Spleen (tissue), 11 donors: ENCODE data around the gene TLR4. TPM values are rescaled to one million over a fixed set of nuclear protein-coding genes. Genes with fewer than 3 reads are reported as not detected.

Source experiments
- DNase-seq: peaks from one replicate; pipeline ENCODE4 v3.0.0-alpha.2; 2020
- H3K27ac ChIP-seq, 8 donors: fragments of 200-600 bp; sonication (generic) in 7 of 8; 1 replicate in 4 of 8; 2 replicates in 4 of 8; pipeline versions ENCODE4 v1.5.0 to v1.8.0; 2016 to 2021; ENCODE audit warnings: inconsistent platforms in 4 of 8, mild to moderate bottlenecking in 4 of 8, moderate library complexity in 1 of 8
- H3K27me3 ChIP-seq, 7 donors: fragments of 200-600 bp; sonication (generic) in 6 of 7; replicated peaks in 1 of 7; 1 replicate in 4 of 7; 2 replicates in 3 of 7; pipeline versions ENCODE4 v1.5.0 to v1.8.0; 2016 to 2021; ENCODE audit warnings: inconsistent platforms in 3 of 7, mild to moderate bottlenecking in 1 of 7
- H3K36me3 ChIP-seq, 6 donors: fragments of 200-600 bp; sonication (generic) in 5 of 6; 1 replicate in 4 of 6; 2 replicates in 2 of 6; pipeline versions ENCODE4 v1.5.0 to v1.8.0; 2016 to 2021; ENCODE audit warnings: inconsistent platforms in 2 of 6
- H3K4me1 ChIP-seq, 6 donors: fragments of 200-600 bp; sonication (generic) in 5 of 6; 1 replicate in 3 of 6; 2 replicates in 3 of 6; pipeline versions ENCODE4 v1.5.0 to v1.8.0; 2016 to 2021; ENCODE audit warnings: inconsistent platforms in 3 of 6
- H3K4me3 ChIP-seq, 8 donors: fragments of 200-600 bp; sonication (generic) in 7 of 8; 1 replicate in 4 of 8; 2 replicates in 4 of 8; pipeline versions ENCODE4 v1.5.0 to v1.8.0; 2016 to 2021; ENCODE audit warnings: inconsistent platforms in 4 of 8, mild to moderate bottlenecking in 4 of 8, moderate library complexity in 2 of 8
- H3K9me3 ChIP-seq, 8 donors: fragments of 200-600 bp; sonication (generic) in 7 of 8; 1 replicate in 4 of 8; 2 replicates in 4 of 8; pipeline versions ENCODE4 v1.5.0 to v1.8.0; 2016 to 2021; ENCODE audit warnings: inconsistent platforms in 4 of 8
- POLR2A ChIP-seq, 3 donors: fragments of 450-650 bp; IDR thresholded peaks; one replicate each; pipeline ENCODE4 v1.5.1; 2017; ENCODE audit warnings: antibody characterized with exemption in 3 of 3, mild to moderate bottlenecking in 1 of 3
- POLR2AphosphoS5 ChIP-seq, 3 donors: sonication (generic); formaldehyde crosslinking; IDR thresholded peaks; one replicate each; pipeline ENCODE4 v1.5.1; 2017; ENCODE audit warnings: antibody characterized with exemption in 3 of 3
- WGBS, 5 donors: extraction: QIAGEN DNeasy Blood & Tissue Kit in 3 of 5; methylation state at CpG; one replicate each; pipeline versions ENCODE4 v1.1.5 to v1.1.7; 2013 to 2018; 5-methylcytosine and 5-hydroxymethylcytosine counted together
- intact Hi-C: fragments of 100-400 bp; cut with DNase I; formaldehyde crosslinking; loops from one replicate; pipeline ENCODE4 v1.15.0; 2023; ENCODE audit warnings: low total_unique reads
- polyA plus RNA-seq, 3 donors: library from polyadenylated mRNA; stranded (reverse); fragments of 200-250 nt; gene quantifications; one replicate each; pipeline ENCODE4 v1.2.1, GENCODE V29; 2013
- total RNA-seq, 7 donors: library from RNA; depleted of rRNA in 3 of 7; stranded (reverse); fragments of >200 nt in 3 of 7; fragmentation: NEBNext Ultra II Directional in 4 of 7; extraction: Animal tissue kit (Norgen Biotek cat#: 25700) in 4 of 7; gene quantifications; one replicate each; pipeline versions ENCODE4 v1.1.0 to v1.2.1, GENCODE V29; 2016 to 2021
- TF ChIP-seq, protein P1 (sequence below), 11 experiments: fragments of 200-600 bp in 7 of 11; fragments of 450-650 bp in 4 of 11; sonication (generic) in 4 of 11; IDR thresholded peaks in 8 of 11; conservative IDR thresholded peaks in 3 of 11; 1 replicate in 7 of 11; 2 replicates in 4 of 11; pipeline versions ENCODE4 v1.4.0 to v1.8.0; 2016 to 2021; ENCODE audit warnings: antibody characterized with exemption in 11 of 11, inconsistent platforms in 4 of 11, mild to moderate bottlenecking in 1 of 11
- donor health status: healthy with polysubstance abuse.
- donor health status: DM: no; HTN: no; CAD: no; lungs with moderate emphysema.
- donor health status: DM: no; HTN: no; CAD: no.
- donor health status: Bipolar disorder and iron deficiency.
- donor health status: healthy.
- donor health status: DM: no; HTN: no; CAD: no.
- donor health status: DM: yes; HTN: yes; CAD: no.

Gene TLR4
- total and polyA plus RNA-seq, 10 donors = 6.3 to 216 (median 104) TPM

DNA sequence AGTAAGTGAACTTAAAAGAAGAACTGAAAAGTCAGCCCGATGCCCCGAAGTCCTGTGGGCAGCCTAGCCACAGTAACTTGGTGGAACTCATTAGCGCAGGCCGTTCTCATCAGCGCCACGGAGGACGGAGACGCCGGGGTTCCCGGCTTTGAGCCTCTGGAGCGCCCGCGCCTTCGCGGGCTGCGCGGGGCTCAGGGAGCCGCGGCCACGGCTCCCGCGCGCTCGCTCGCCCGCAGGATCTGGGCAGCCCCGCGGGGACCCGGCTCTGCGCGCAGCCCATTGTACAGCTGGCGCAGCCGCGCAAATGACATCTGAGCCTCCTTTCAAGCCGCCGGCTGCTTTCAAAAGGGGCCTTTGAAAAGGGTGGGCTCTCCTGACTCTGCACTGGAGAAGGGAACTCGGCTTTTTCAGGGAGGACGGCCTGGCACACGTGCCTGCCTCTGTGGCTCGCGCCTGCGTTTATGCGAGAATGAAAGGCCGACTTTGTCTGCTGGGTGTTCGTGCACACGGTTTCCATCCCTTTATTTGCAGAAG lies 40.7 kb downstream of the TLR4 start:
- H3K4me3 ChIP-seq = peak overlapping the region in 5 of 8 donors; percentile 5 to 58 (median 29)
- intact Hi-C loops = no loop called here
- no peaks in the 10 kb centered on the region for H3K36me3 ChIP-seq
- peak overlapping the region in 1 of 8 donors; percentile 24 for H3K27ac ChIP-seq
- DNase-seq = peak; percentile 74
- peaks cover 0 to 19% (median 7%) of the 10 kb centered on the region in 6 donors for H3K4me1 ChIP-seq
- WGBS, 5 donors = 8 to 13% (median 11%) methylated on average over 42 to 46 of the region's 46 CpGs
- H3K9me3 ChIP-seq = no peaks in the 10 kb centered on the region
- TF ChIP-seq POLR2AphosphoS5 (IDR thresholded peaks at IDR 0.05) (peak in 1 of 3 donors; percentile 11), POLR2A (IDR thresholded peaks at IDR 0.05) (no peak)
- peaks cover 0 to 33% (median 7%) of the 10 kb centered on the region in 7 donors for H3K27me3 ChIP-seq

DNA sequence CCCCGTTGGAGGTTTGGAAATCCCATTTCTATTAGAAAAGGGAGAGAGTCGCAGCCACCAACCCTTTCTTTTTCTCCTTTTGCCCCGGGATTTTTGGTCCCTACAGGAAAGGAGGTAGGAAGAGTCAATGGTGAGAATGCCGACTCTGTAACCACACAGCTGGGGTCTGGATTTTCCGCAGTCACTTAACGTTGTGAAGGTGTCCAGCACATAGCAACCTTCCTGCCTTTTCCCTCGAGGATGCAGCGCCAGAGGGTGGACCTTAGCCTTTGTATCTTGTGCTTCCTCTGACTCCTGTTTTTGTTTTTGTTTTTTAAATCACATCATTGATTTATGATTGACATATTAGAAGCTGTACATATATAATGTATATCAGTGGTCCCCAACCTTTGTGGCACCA lies 41.4 kb downstream of the TLR4 start:
- H3K4me3 ChIP-seq = peak overlapping the region in 1 of 8 donors; percentile 58
- H3K27ac ChIP-seq = no peak overlapping the region
- no peaks in the 10 kb centered on the region for H3K36me3 ChIP-seq
- no peak for TF ChIP-seq POLR2AphosphoS5 (IDR thresholded peaks at IDR 0.05)
- TF ChIP-seq POLR2A (IDR thresholded peaks at IDR 0.05) = no peak
- TF ChIP-seq, protein P1, sequence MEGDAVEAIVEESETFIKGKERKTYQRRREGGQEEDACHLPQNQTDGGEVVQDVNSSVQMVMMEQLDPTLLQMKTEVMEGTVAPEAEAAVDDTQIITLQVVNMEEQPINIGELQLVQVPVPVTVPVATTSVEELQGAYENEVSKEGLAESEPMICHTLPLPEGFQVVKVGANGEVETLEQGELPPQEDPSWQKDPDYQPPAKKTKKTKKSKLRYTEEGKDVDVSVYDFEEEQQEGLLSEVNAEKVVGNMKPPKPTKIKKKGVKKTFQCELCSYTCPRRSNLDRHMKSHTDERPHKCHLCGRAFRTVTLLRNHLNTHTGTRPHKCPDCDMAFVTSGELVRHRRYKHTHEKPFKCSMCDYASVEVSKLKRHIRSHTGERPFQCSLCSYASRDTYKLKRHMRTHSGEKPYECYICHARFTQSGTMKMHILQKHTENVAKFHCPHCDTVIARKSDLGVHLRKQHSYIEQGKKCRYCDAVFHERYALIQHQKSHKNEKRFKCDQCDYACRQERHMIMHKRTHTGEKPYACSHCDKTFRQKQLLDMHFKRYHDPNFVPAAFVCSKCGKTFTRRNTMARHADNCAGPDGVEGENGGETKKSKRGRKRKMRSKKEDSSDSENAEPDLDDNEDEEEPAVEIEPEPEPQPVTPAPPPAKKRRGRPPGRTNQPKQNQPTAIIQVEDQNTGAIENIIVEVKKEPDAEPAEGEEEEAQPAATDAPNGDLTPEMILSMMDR (IDR thresholded peaks at IDR 0.05 in 8 of 11, conservative IDR thresholded peaks at IDR 0.05 in 3 of 11) = no peak
- H3K27me3 ChIP-seq = peaks cover 0 to 33% (median 7%) of the 10 kb centered on the region in 7 donors
- peaks cover 0 to 26% (median 7%) of the 10 kb centered on the region in 6 donors for H3K4me1 ChIP-seq
- intact Hi-C loops = no loop called here
- H3K9me3 ChIP-seq = no peaks in the 10 kb centered on the region
- WGBS, 5 donors = 78 to 85% (median 81%) methylated on average over 8 of the region's 8 CpGs
- DNase-seq = no peak

DNA sequence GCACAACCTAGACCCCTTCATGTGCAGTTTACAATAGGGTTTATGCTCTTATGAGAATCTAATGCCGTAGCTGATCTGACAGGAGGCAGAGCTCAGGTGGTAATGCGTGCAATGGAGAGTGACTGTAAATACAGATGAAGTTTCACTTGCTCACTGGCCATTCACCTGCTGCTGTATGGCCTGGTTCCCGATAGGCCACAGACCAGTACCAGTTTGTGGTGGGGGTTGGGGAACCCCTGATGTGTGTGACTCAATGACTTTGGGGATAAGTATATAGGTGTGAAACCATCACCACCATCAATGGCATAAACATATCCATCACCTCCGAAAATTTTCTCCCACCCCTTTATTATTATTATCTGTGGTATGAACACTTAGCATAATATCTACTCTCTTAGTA lies 42.1 kb downstream of the TLR4 start:
- H3K27me3 ChIP-seq = peaks cover 0 to 33% (median 7%) of the 10 kb centered on the region in 7 donors
- no peak overlapping the region for H3K27ac ChIP-seq
- no peaks in the 10 kb centered on the region for H3K36me3 ChIP-seq
- 59 to 98% (median 92%) methylated on average over 4 of the region's 4 CpGs for WGBS, 5 donors
- peaks cover 0 to 26% (median 7%) of the 10 kb centered on the region in 6 donors for H3K4me1 ChIP-seq
- H3K9me3 ChIP-seq = no peaks in the 10 kb centered on the region
- intact Hi-C loops = no loop called here
- TF ChIP-seq, protein P1 (IDR thresholded peaks at IDR 0.05 in 8 of 11, conservative IDR thresholded peaks at IDR 0.05 in 3 of 11) = no peak
- TF ChIP-seq POLR2A (IDR thresholded peaks at IDR 0.05) (no peak), POLR2AphosphoS5 (IDR thresholded peaks at IDR 0.05) (no peak)
- DNase-seq = no peak
- no peak overlapping the region for H3K4me3 ChIP-seq

DNA sequence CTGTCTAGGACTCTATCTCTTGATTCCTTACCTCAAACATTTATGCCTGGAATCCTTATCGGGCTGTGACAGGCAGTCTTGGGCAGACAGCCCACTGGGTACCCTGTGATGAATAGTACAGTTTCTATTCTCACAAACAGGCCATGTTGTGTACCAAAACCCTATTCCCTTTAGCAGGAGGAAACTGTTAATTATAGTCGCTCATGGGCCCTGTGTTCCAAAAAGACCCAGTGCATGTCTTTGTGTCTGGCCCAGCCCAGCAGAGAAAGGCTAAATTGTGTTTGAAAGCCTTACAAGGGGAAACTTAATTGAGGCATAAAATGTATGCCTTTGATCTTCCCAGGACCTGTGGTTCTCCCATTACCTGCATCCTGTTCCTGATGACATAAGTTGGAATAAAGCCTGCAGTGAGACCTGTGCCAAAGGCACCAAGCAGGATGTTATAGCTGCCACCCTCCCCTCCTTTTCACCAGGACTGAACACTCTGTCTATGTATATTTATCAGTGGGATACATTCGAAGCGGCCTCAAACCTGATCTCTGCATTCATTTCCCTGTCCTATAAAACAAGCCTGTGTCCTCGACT lies 43.3 kb downstream of the TLR4 start:
- H3K4me1 ChIP-seq = peaks cover 0 to 26% (median 7%) of the 10 kb centered on the region in 6 donors
- H3K9me3 ChIP-seq = no peaks in the 10 kb centered on the region
- H3K27me3 ChIP-seq = peaks cover 0 to 33% (median 7%) of the 10 kb centered on the region in 7 donors
- no peak overlapping the region for H3K27ac ChIP-seq
- TF ChIP-seq, protein P1 (IDR thresholded peaks at IDR 0.05 in 8 of 11, conservative IDR thresholded peaks at IDR 0.05 in 3 of 11) = no peak
- TF ChIP-seq POLR2AphosphoS5 (IDR thresholded peaks at IDR 0.05) (no peak), POLR2A (IDR thresholded peaks at IDR 0.05) (no peak)
- DNase-seq = no peak
- no peaks in the 10 kb centered on the region for H3K36me3 ChIP-seq
- 68 to 90% (median 86%) methylated on average over 5 of the region's 5 CpGs for WGBS, 5 donors
- intact Hi-C loops = no loop called here
- H3K4me3 ChIP-seq = no peak overlapping the region
